Karpas-422 (cell line): Measurements from ENCODE around the gene DPH6. TPM values are rescaled to one million over a fixed set of nuclear protein-coding genes. Genes with fewer than 3 reads are reported as not detected.
A peak's percentile ranks its signal among the peaks of the same experiment; 100 is the strongest.

Source experiments
- DNase-seq: peaks from one replicate; pipeline ENCODE4 v3.0.0-alpha.2; 2015
- H2AFZ ChIP-seq: fragments of 200-600 bp; sonication (generic); 2 replicates; pipeline ENCODE4 v1.6.1; 2014; ENCODE audit warnings: antibody characterized with exemption, low read length, mixed read lengths
- H3K27ac ChIP-seq: fragments of 200-600 bp; sonication (generic); 2 replicates; pipeline ENCODE4 v1.5.1; 2014; ENCODE audit warnings: mild to moderate bottlenecking, low read length, moderate library complexity
- H3K27me3 ChIP-seq: fragments of 200-600 bp; sonication (generic); 2 replicates; pipeline ENCODE4 v1.6.1; 2014; ENCODE audit warnings: low read length, mixed read lengths
- H3K36me3 ChIP-seq: fragments of 200-600 bp; sonication (generic); 2 replicates; pipeline ENCODE4 v1.6.1; 2014; ENCODE audit warnings: low read length, mixed read lengths; ENCODE audit not compliant: insufficient read depth
- H3K4me1 ChIP-seq: fragments of 200-600 bp; sonication (generic); 2 replicates; pipeline ENCODE4 v1.6.1; 2014; ENCODE audit warnings: mild to moderate bottlenecking, low read length, mixed read lengths
- H3K4me2 ChIP-seq: fragments of 200-600 bp; sonication (generic); 2 replicates; pipeline ENCODE4 v1.6.1; 2014; ENCODE audit warnings: low read length, low read depth, mild to moderate bottlenecking; ENCODE audit not compliant: poor library complexity, severe bottlenecking
- H3K4me3 ChIP-seq: fragments of 200-600 bp; sonication (generic); 2 replicates; pipeline ENCODE4 v1.5.1; 2014; ENCODE audit warnings: mild to moderate bottlenecking, antibody characterized with exemption, low read length, mixed read lengths
- H3K79me2 ChIP-seq: fragments of 200-600 bp; sonication (generic); 2 replicates; pipeline ENCODE4 v1.6.1; 2014; ENCODE audit warnings: mild to moderate bottlenecking, low read length, mixed read lengths
- H3K9ac ChIP-seq: fragments of 200-600 bp; sonication (generic); 2 replicates; pipeline ENCODE4 v1.6.0; 2014; ENCODE audit warnings: low read length
- H3K9me2 ChIP-seq: fragments of 200-600 bp; sonication (generic), shearing (Covaris generic); replicated peaks from 2 replicates; pipeline ENCODE4 v1.6.0; 2014; ENCODE audit warnings: mild to moderate bottlenecking, low read length, moderate library complexity; ENCODE audit not compliant: insufficient read depth
- H3K9me3 ChIP-seq: fragments of 300-700, 200-600 bp; sonication (generic); 2 replicates; pipeline ENCODE4 v1.6.1; 2014; ENCODE audit warnings: low read length, mixed read lengths
- H4K20me1 ChIP-seq: fragments of 200-600 bp; sonication (generic); 2 replicates; pipeline ENCODE4 v1.6.1; 2014; ENCODE audit warnings: mild to moderate bottlenecking, antibody characterized with exemption, low read length, low read depth; ENCODE audit not compliant: insufficient read depth
- total RNA-seq: library from RNA; depleted of rRNA; stranded (reverse); fragments of >200 nt; shearing (Covaris generic); gene quantifications from 2 replicates; pipeline ENCODE4 v1.2.3, GENCODE V29; 2014; ENCODE audit warnings: low replicate concordance

DPH6 gene
- total RNA-seq, 1 experiment from 2014 or later: 15.4 TPM

DNA sequence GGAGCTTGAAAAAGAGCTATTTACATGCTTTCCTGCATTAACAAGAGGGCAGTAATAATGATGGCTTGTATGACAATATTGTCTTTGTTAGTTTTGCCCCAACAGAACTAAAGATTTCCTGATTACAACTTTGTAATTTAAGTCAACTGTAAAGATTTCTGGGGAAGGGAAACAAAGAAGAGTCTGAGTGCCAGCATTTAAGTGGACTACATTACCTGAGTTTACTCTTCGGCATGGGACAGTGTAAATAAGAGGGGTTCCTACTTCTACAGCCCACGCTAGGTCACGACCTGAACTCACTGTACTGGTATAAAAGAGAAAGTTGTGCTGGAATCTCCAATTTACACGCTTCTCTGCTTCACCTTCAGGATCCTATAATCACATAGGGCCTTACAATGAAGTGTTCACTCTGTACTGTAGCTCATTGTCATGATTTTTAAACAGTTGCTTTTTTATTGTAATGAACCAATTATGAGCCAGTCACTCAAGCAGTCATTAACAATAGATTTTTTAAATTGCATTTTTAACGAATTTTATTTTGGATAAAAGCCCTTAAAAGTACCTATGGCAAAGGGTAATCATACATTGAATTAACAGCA lies 39.6 kb downstream of the DPH6 start:
- Histone ChIP-seq H3K36me3 (no peaks in the 10 kb centered on the region), H4K20me1 (no peaks in the 10 kb centered on the region), H2AFZ (no peak overlapping the region), H3K4me3 (no peak overlapping the region), H3K9me3 (no peaks in the 10 kb centered on the region), H3K79me2 (no peaks in the 10 kb centered on the region), H3K4me1 (peaks cover 16% of the 10 kb centered on the region), H3K27me3 (no peaks in the 10 kb centered on the region), H3K9me2 (no peaks in the 10 kb centered on the region), H3K9ac (no peak overlapping the region), H3K4me2 (no peak overlapping the region), H3K27ac (no peak overlapping the region)
- no peak for DNase-seq

GRCh38 chr15:35505809-35506208 lies 40.2 kb downstream of the DPH6 start:
- Histone ChIP-seq H3K79me2 (no peaks in the 10 kb centered on the region), H3K27me3 (no peaks in the 10 kb centered on the region), H3K4me3 (no peak overlapping the region), H3K9me2 (no peaks in the 10 kb centered on the region), H3K4me2 (no peak overlapping the region), H3K4me1 (peaks cover 16% of the 10 kb centered on the region), H3K36me3 (no peaks in the 10 kb centered on the region), H3K9ac (no peak overlapping the region), H2AFZ (no peak overlapping the region), H4K20me1 (no peaks in the 10 kb centered on the region), H3K27ac (no peak overlapping the region), H3K9me3 (no peaks in the 10 kb centered on the region)
- peak; percentile 43 for DNase-seq

- H2AFZ ChIP-seq: no peak overlapping the region
These were observed 40.8 kb downstream of the DPH6 start for GRCh38 chr15:35505141-35505540.

DNA sequence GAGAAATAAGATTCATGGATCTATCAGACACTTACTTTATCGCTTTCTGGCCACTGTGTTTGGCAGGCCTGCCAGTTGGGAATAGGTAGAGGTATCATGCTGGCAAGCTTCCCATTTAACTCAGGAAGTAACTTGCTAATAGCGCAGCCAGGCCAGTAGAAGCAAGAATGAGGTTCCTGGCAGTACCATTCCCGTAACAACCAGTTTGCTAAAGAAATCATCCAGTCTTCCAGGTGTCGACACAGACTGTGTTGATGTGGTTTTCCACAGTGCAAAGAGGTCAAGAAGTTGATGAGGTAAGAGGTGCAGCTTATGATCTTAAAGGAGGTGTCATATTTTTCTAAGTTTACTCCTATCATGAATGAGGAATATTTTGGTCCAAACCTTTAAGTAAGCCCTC lies 46.2 kb downstream of the DPH6 start:
- Histone ChIP-seq H4K20me1 (no peaks in the 10 kb centered on the region), H3K9ac (no peak overlapping the region), H3K4me1 (0 out of 2 replicates have a peak, but pooled peaks cover 2% of the 10 kb centered on the region), H3K9me2 (no peaks in the 10 kb centered on the region), H3K36me3 (no peaks in the 10 kb centered on the region), H3K27me3 (no peaks in the 10 kb centered on the region), H3K4me3 (no peak overlapping the region), H3K9me3 (no peaks in the 10 kb centered on the region), H3K4me2 (no peak overlapping the region), H3K27ac (no peak overlapping the region), H2AFZ (no peak overlapping the region), H3K79me2 (no peaks in the 10 kb centered on the region)
- no peak for DNase-seq

More at GRCh38 chr15:35505141-35505540, 40.8 kb downstream of the DPH6 start:
- H3K36me3 ChIP-seq: no peaks in the 10 kb centered on the region
- H3K27me3 ChIP-seq: no peaks in the 10 kb centered on the region
- H3K9ac ChIP-seq: no peak overlapping the region
- no peaks in the 10 kb centered on the region for H4K20me1 ChIP-seq
- peaks cover 16% of the 10 kb centered on the region for H3K4me1 ChIP-seq
- DNase-seq: no peak
- H3K4me3 ChIP-seq: no peak overlapping the region
- H3K79me2 ChIP-seq: no peaks in the 10 kb centered on the region
- no peaks in the 10 kb centered on the region for H3K9me3 ChIP-seq
- H3K4me2 ChIP-seq: no peak overlapping the region
- H3K27ac ChIP-seq: no peak overlapping the region
- H3K9me2 ChIP-seq: no peaks in the 10 kb centered on the region

- no peak overlapping the region for H3K9ac ChIP-seq
- DNase-seq: no peak
These were observed 49.4 kb downstream of the DPH6 start for GRCh38 chr15:35496585-35496984.

GRCh38 chr15:35495080-35495479 lies 50.9 kb downstream of the DPH6 start:
- H3K4me1 ChIP-seq: 0 out of 2 replicates have a peak, but pooled peaks cover 2% of the 10 kb centered on the region
- H3K4me2 ChIP-seq: no peak overlapping the region
- no peaks in the 10 kb centered on the region for H4K20me1 ChIP-seq
- no peak for DNase-seq
- H3K9ac ChIP-seq: no peak overlapping the region
- H3K79me2 ChIP-seq: no peaks in the 10 kb centered on the region
- no peaks in the 10 kb centered on the region for H3K9me2 ChIP-seq
- H3K9me3 ChIP-seq: no peaks in the 10 kb centered on the region
- H3K27me3 ChIP-seq: no peaks in the 10 kb centered on the region
- H2AFZ ChIP-seq: no peak overlapping the region
- H3K4me3 ChIP-seq: no peak overlapping the region
- H3K36me3 ChIP-seq: no peaks in the 10 kb centered on the region
- H3K27ac ChIP-seq: no peak overlapping the region

More at GRCh38 chr15:35496585-35496984, 49.4 kb downstream of the DPH6 start:
- no peaks in the 10 kb centered on the region for H3K9me2 ChIP-seq
- H3K36me3 ChIP-seq: no peaks in the 10 kb centered on the region
- no peak overlapping the region for H2AFZ ChIP-seq
- 0 out of 2 replicates have a peak, but pooled peaks cover 2% of the 10 kb centered on the region for H3K4me1 ChIP-seq
- no peaks in the 10 kb centered on the region for H3K27me3 ChIP-seq
- H4K20me1 ChIP-seq: no peaks in the 10 kb centered on the region
- H3K79me2 ChIP-seq: no peaks in the 10 kb centered on the region
- H3K4me3 ChIP-seq: no peak overlapping the region
- H3K27ac ChIP-seq: no peak overlapping the region
- no peak overlapping the region for H3K4me2 ChIP-seq
- no peaks in the 10 kb centered on the region for H3K9me3 ChIP-seq

- Histone ChIP-seq H4K20me1 (no peaks in the 10 kb centered on the region), H3K79me2 (no peaks in the 10 kb centered on the region)
These were observed 54.0 kb downstream of the DPH6 start for GRCh38 chr15:35491999-35492398.

DNA sequence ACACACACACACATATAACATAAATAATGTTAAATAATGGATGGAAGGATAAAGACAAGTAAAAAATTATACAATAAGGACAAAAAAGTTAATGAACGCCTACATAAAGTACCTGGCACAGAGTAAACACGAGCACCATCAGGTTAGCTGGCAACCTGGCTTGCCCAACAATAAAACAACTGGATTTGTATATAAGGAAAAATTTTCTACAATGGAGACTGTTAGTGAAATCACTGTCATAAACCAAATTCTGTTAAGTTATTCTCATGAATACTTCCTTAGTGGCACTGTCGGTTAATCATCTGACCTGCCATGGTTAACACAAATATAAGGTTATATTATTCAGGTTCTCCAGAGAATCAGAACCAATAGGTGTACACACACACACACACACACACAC lies 54.8 kb downstream of the DPH6 start:
- Histone ChIP-seq H3K4me1 (no peaks in the 10 kb centered on the region), H3K9me2 (no peaks in the 10 kb centered on the region), H3K9ac (no peak overlapping the region), H3K36me3 (no peaks in the 10 kb centered on the region), H3K27ac (no peak overlapping the region), H3K27me3 (no peaks in the 10 kb centered on the region), H4K20me1 (no peaks in the 10 kb centered on the region), H2AFZ (no peak overlapping the region), H3K4me3 (no peak overlapping the region), H3K9me3 (no peaks in the 10 kb centered on the region; the same call in 1 of the 2 replicates), H3K79me2 (no peaks in the 10 kb centered on the region), H3K4me2 (no peak overlapping the region)
- DNase-seq: no peak

More at GRCh38 chr15:35491999-35492398, 54.0 kb downstream of the DPH6 start:
- Histone ChIP-seq H3K4me2 (no peak overlapping the region), H2AFZ (no peak overlapping the region), H3K9me3 (no peaks in the 10 kb centered on the region; the same call in 1 of the 2 replicates), H3K27ac (no peak overlapping the region), H3K27me3 (no peaks in the 10 kb centered on the region), H3K4me1 (0 out of 2 replicates have a peak, but pooled peaks cover 2% of the 10 kb centered on the region), H3K9me2 (no peaks in the 10 kb centered on the region), H3K36me3 (no peaks in the 10 kb centered on the region), H3K4me3 (no peak overlapping the region), H3K9ac (no peak overlapping the region)
- no peak for DNase-seq
